Epithelial cell of proximal tubule (primary cell): ENCODE measurements around the gene RUNX1. TPM values are rescaled to one million over a fixed set of nuclear protein-coding genes. Genes with fewer than 3 reads are reported as not detected.

Experiments
- DNase-seq: peaks from one replicate; pipeline ENCODE4 v3.0.0-alpha.2; 2011; ENCODE audit warnings: low read depth
- H3K4me3 ChIP-seq: 2 replicates; pipeline ENCODE4 v1.5.1; 2011; ENCODE audit warnings: low read depth, mild to moderate bottlenecking, low read length
- total RNA-seq: library from RNA; depleted of rRNA; stranded (reverse); fragments of >200 nt; gene quantifications from 2 replicates; pipeline ENCODE4 v1.2.3, GENCODE V29; 2015
- TF ChIP-seq, protein P1 (sequence below): conservative IDR thresholded peaks from 2 replicates; pipeline ENCODE4 v1.5.1; 2012; ENCODE audit warnings: low read depth, mild to moderate bottlenecking, low read length

RUNX1 gene
- total RNA-seq, 1 donor from 2014 or later, result 11.3 TPM

DNA sequence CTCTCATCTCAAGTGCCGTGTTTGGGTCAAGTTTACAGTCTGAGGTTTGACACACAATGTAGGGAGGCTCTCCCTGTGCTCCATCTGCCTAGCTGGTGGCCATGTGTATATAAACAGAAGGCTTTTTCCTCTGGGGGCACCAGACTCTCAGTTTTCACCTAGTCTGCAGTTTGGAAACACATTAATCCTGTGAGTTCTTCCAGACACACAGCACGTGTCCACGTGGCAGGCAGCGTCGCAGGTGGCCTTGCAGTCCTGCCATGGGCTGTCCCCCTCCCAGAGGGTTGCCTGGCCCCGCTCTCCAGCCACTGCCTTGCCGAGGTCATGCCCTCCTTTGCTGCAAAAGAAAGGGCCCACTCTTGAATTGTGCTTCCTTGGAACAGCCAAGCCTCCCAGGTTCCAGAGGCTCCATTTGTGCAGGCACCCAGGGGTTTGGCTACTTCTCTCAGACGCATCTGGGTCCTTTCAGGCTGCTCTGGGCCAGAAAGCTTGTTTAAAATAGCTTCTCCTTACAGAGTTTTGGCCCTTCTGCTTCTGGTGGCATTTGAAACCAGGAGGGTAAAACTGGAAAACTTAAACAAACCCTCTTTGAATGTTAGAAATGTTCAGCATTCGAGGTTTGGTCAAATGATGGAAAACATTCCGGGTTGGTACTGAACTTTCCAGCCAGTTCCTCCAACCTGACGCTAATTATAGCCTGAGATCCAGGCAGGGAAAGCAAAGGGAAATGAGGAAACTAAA is 4.4 kb upstream of the RUNX1 start:
- no peak for DNase-seq
- TF ChIP-seq, protein P1, sequence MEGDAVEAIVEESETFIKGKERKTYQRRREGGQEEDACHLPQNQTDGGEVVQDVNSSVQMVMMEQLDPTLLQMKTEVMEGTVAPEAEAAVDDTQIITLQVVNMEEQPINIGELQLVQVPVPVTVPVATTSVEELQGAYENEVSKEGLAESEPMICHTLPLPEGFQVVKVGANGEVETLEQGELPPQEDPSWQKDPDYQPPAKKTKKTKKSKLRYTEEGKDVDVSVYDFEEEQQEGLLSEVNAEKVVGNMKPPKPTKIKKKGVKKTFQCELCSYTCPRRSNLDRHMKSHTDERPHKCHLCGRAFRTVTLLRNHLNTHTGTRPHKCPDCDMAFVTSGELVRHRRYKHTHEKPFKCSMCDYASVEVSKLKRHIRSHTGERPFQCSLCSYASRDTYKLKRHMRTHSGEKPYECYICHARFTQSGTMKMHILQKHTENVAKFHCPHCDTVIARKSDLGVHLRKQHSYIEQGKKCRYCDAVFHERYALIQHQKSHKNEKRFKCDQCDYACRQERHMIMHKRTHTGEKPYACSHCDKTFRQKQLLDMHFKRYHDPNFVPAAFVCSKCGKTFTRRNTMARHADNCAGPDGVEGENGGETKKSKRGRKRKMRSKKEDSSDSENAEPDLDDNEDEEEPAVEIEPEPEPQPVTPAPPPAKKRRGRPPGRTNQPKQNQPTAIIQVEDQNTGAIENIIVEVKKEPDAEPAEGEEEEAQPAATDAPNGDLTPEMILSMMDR, result no peak

DNA sequence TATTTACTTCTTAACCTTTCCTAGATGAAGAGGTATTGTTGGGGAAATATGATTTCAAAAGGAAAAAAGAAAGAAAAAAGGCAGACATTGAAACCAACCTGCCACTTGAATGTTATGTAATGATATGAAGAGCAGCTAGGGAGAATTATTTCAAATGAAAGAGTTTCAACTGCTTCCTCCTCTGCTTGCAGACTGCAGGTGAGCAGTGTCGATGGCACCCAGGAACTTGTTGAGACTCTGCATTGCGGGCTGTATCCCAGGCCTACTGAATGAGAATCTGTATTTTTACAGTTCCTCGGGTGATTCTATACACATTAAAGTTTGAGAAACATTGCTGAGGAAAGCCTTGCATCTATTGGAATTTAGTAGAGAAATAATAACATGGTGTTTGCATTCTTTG is 3.7 kb upstream of the RUNX1 start:
- no peak for DNase-seq
- H3K4me3 ChIP-seq, result no peak overlapping the region
- TF ChIP-seq, protein P1, result no peak

More for the DNA sequence above, 4.4 kb upstream of the RUNX1 start:
- no peak overlapping the region for H3K4me3 ChIP-seq

DNA sequence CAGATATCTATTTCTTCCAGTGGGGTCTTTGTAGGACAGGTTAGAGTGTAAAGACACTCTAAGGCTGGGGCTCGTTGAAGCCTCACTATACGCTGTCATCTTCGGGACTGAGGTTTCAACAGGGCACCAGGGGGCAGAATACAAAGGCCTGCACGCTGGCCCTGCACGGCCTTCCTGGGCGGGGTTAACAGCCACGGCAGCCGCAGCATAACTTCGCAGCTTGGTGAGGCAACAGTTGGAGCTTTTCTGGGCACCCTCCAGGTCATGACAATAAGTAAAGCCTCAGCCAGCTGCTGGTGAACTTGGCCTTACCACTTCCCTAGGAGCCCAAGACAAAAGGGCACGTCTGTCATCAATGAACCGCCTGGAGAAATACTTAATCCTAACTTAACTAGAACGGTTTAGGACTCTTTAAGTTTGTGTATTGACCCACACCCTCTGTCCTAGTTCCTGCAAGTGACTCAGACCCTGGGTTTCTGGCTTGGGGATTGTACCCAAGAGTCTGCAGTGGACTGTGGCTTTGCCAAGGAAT is 2.3 kb upstream of the RUNX1 start:
- TF ChIP-seq, protein P1, result peak; percentile 63
- no peak overlapping the region for H3K4me3 ChIP-seq
- no peak for DNase-seq

DNA sequence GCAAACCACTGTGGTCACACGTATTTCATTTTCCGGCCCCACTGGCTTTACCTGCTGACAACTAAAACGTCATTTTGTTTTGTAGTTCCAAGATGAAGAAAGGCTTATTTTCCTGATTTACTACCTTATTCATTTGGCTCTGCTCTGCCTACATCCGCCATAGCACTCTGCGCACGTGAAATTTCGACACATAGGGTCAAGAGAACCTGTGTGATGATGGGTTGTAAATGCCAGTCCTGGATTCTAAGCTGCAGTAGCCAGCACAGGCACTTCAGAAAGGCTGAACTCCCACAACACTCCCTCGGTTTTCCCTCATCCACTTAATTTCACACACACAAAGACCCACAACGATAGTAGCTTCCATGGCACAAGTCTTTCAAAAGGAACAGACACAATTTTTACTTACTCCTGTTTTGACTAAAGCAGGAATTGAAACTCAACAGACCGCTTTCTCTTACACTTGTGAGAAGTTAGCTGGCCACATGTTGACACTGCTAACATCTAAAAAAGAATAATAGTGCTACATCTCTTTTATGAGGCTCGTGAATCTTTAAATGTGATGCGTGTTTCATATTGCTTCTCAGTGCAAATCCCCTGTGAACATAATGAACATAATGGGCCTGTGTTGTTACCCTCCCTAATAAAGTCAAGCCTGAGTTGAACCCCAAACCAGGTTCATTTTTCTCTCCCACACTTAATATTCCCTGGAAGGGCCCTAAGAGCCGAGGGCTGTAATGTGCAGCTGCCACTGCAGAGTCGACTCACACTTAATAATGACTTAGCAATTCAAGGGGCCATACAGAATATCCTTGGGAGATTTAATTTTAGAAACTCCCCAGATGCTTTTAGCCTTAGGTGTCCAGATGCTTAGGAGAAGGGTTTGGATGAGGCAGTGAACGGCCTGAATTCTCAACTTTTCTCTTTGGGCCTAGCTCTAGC is 1.5 kb upstream of the RUNX1 start:
- TF ChIP-seq, protein P1, result no peak
- H3K4me3 ChIP-seq, result no peak overlapping the region
- no peak for DNase-seq

DNA sequence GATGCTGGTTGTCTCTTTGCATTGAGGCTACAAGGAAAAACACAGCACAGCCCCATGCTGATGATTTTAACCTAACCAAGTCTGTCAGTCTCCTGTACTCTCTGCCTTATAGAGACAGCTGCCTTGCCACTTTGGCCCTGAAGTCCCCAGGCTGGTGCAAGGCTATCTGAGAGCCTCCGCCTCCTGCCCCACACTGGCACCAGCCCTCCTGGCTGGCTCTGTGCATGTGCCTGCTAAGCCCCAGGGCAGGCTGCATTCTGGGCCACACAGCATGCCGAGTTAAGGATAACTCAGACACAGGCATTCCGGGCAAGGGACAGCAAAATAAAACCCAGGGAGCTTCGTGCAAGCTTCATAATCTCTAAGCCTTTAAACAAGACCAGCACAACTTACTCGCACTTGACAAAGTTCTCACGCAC is 910 bp downstream of the RUNX1 start:
- DNase-seq, result no peak
- TF ChIP-seq, protein P1, result no peak
- peak overlapping the region; percentile 45 for H3K4me3 ChIP-seq

DNA sequence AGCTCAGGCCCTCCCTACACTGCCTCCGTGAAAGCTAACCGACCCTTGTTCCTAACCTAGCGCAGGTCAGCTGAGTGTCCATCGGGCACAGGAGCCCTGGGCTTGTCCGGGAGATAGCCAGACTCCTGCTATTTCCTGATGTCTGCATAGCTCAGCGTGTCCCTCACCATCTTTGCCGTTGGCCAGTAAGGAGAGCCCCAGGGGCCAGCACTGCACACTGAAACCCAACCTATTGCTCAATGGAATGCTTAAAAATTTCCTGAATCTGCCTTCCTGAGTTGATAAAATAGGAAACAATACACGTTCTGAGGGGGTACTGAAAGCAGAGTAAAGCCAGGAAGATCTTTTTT is 2.2 kb downstream of the RUNX1 start:
- DNase-seq, result no peak
- H3K4me3 ChIP-seq, result peak overlapping the region; percentile 45
- TF ChIP-seq, protein P1, result no peak
